ENCODE measurements around the gene KDM2B.

GRCh38 chr12:121603581-121603980 is 22.8 kb upstream of the KDM2B start:
- TF ChIP-seq, protein P1, sequence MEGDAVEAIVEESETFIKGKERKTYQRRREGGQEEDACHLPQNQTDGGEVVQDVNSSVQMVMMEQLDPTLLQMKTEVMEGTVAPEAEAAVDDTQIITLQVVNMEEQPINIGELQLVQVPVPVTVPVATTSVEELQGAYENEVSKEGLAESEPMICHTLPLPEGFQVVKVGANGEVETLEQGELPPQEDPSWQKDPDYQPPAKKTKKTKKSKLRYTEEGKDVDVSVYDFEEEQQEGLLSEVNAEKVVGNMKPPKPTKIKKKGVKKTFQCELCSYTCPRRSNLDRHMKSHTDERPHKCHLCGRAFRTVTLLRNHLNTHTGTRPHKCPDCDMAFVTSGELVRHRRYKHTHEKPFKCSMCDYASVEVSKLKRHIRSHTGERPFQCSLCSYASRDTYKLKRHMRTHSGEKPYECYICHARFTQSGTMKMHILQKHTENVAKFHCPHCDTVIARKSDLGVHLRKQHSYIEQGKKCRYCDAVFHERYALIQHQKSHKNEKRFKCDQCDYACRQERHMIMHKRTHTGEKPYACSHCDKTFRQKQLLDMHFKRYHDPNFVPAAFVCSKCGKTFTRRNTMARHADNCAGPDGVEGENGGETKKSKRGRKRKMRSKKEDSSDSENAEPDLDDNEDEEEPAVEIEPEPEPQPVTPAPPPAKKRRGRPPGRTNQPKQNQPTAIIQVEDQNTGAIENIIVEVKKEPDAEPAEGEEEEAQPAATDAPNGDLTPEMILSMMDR (IDR thresholded peaks at IDR 0.05): no peak
- TF ChIP-seq ZFX (IDR thresholded peaks at IDR 0.05; ENCODE audit: borderline replicate concordance): no peak

Measured in 22Rv1 (cell line).